H1 (cell line): Measurements from ENCODE around the gene TWF2. TPM values are rescaled to one million over a fixed set of nuclear protein-coding genes. Genes with fewer than 3 reads are reported as not detected.

Experiments used
- CTCF ChIA-PET: fragments of 300-600 bp; sonication (Branson Sonifier 250); formaldehyde crosslinking; loops from one replicate; lab custom pipeline; 2021; ENCODE audit not compliant: partially characterized antibody; lab: Charles Lee
- POLR2A ChIA-PET: fragments of 300-600 bp; sonication (Branson Sonifier 250); formaldehyde crosslinking; loops from one replicate; lab custom pipeline; 2021; ENCODE audit warnings: inconsistent platforms; ENCODE audit not compliant: partially characterized antibody; lab: Charles Lee
- DNase-seq, 2 experiments: peaks; one replicate each; pipeline versions ENCODE4 v3.0.0 to v3.0.0-alpha.2; 2010 to 2022; ENCODE audit warnings: low spot score in 2 of 2, low read depth in 1 of 2, mixed read lengths in 1 of 2
- FAIRE-seq: peaks from 2 replicates; lab custom pipeline; 2011; peaks lifted over from hg19 to GRCh38; lab: Jason Lieb, UNC
- H2AFZ ChIP-seq: 2 replicates; pipeline ENCODE4 v1.8.1; 2012; ENCODE audit warnings: low read length, inconsistent platforms
- H2AK5ac ChIP-seq: 2 replicates; pipeline ENCODE4 v1.6.1; 2013; ENCODE audit warnings: low read depth, low read length
- H2BK120ac ChIP-seq: replicated peaks from 2 replicates; pipeline ENCODE3; 2013; ENCODE audit warnings: low read depth, low read length, inconsistent platforms
- H2BK12ac ChIP-seq: 2 replicates; pipeline ENCODE4 v1.6.1; 2013; ENCODE audit warnings: low read depth, low read length
- H2BK15ac ChIP-seq: 2 replicates; pipeline ENCODE4 v1.6.1; 2013; ENCODE audit warnings: low read length
- H2BK20ac ChIP-seq: 2 replicates; pipeline ENCODE4 v1.6.1; 2013; ENCODE audit warnings: low read length
- H2BK5ac ChIP-seq: 2 replicates; pipeline ENCODE4 v1.6.1; 2013; ENCODE audit warnings: low read depth, low read length
- H3K14ac ChIP-seq: 2 replicates; pipeline ENCODE4 v1.6.1; 2013; ENCODE audit warnings: inconsistent platforms; ENCODE audit not compliant: insufficient read length
- H3K18ac ChIP-seq: 2 replicates; pipeline ENCODE4 v1.6.1; 2013; ENCODE audit warnings: low read length; ENCODE audit errors: extremely low read depth
- H3K23ac ChIP-seq: 2 replicates; pipeline ENCODE4 v1.6.1; 2013; ENCODE audit warnings: inconsistent platforms; ENCODE audit not compliant: insufficient read length
- H3K23me2 ChIP-seq: 2 replicates; pipeline ENCODE4 v1.6.1; 2013; ENCODE audit warnings: low read depth, low read length
- H3K27ac ChIP-seq: 2 replicates; pipeline ENCODE4 v1.6.1; 2011; ENCODE audit warnings: low read depth, low read length, inconsistent platforms
- H3K27me3 ChIP-seq, 4 experiments: replicated peaks in 1 of 4; 1 replicate in 1 of 4; 2 replicates in 3 of 4; pipeline versions ENCODE4 v1.6.1 to v1.8.1; 2011 to 2013; ENCODE audit warnings: low read length in 3 of 4, mild to moderate bottlenecking in 3 of 4, inconsistent platforms in 2 of 4, mixed read lengths in 2 of 4, moderate library complexity in 1 of 4; ENCODE audit not compliant: control insufficient read depth in 3 of 4, insufficient read depth in 3 of 4; ENCODE audit errors: extremely low read depth in 1 of 4
- H3K36me3 ChIP-seq, 4 experiments: 2 replicates each; pipeline versions ENCODE4 v1.6.1 to v1.8.1; 2011 to 2013; ENCODE audit warnings: mild to moderate bottlenecking in 4 of 4, low read length in 3 of 4, moderate library complexity in 2 of 4, control low read depth in 1 of 4, inconsistent platforms in 1 of 4; ENCODE audit not compliant: insufficient read depth in 4 of 4, control insufficient read depth in 2 of 4
- H3K4ac ChIP-seq: replicated peaks from 2 replicates; pipeline ENCODE3; 2013; ENCODE audit warnings: low read length, low read depth, mixed read lengths, inconsistent platforms; ENCODE audit not compliant: insufficient read length
- H3K4me1 ChIP-seq, 4 experiments: replicated peaks in 1 of 4; 1 replicate in 1 of 4; 2 replicates in 3 of 4; pipeline versions ENCODE4 v1.6.1 to v1.8.1; 2011 to 2013; ENCODE audit warnings: low read length in 3 of 4, inconsistent platforms in 2 of 4, mixed read lengths in 1 of 4; ENCODE audit not compliant: insufficient read depth in 4 of 4, control insufficient read depth in 3 of 4
- H3K4me2 ChIP-seq, 2 experiments: 2 replicates each; pipeline versions ENCODE4 v1.6.1 to v1.8.1; 2011 to 2013; ENCODE audit warnings: low read depth in 2 of 2, low read length in 2 of 2, control low read depth in 1 of 2, inconsistent platforms in 1 of 2, mild to moderate bottlenecking in 1 of 2; ENCODE audit not compliant: insufficient read depth in 1 of 2
- H3K4me3 ChIP-seq, 4 experiments: fragments of 200-600, 300-600 bp in 1 of 4; sonication (generic), shearing (Covaris generic), sonication (Bioruptor Twin) in 1 of 4; 2 replicates each; pipeline versions ENCODE4 v1.5.1 to v1.8.1; 2011 to 2016; ENCODE audit warnings: low read length in 4 of 4, low read depth in 3 of 4, control low read depth in 2 of 4, inconsistent platforms in 2 of 4, mild to moderate bottlenecking in 2 of 4, mixed read lengths in 1 of 4, moderate library complexity in 1 of 4; ENCODE audit not compliant: insufficient read depth in 2 of 4; ENCODE audit errors: extremely low read depth in 1 of 4
- H3K56ac ChIP-seq: replicated peaks from 2 replicates; pipeline ENCODE3; 2013; ENCODE audit warnings: low read depth, mild to moderate bottlenecking, mixed read lengths, low read length, inconsistent platforms; ENCODE audit not compliant: insufficient read length
- H3K79me1 ChIP-seq: 2 replicates; pipeline ENCODE4 v1.6.1; 2013; ENCODE audit warnings: low read depth, low read length, control low read depth
- H3K79me2 ChIP-seq, 2 experiments: 2 replicates each; pipeline versions ENCODE4 v1.6.1 to v1.8.1; 2012 to 2013; ENCODE audit warnings: low read length in 2 of 2, mild to moderate bottlenecking in 2 of 2, inconsistent platforms in 1 of 2; ENCODE audit not compliant: insufficient read depth in 2 of 2, control insufficient read depth in 1 of 2
- H3K9ac ChIP-seq, 4 experiments: replicated peaks in 1 of 4; 1 replicate in 1 of 4; 2 replicates in 3 of 4; pipeline versions ENCODE4 v1.6.1 to v1.8.1; 2011 to 2013; ENCODE audit warnings: low read depth in 3 of 4, low read length in 3 of 4, control low read depth in 2 of 4, mild to moderate bottlenecking in 2 of 4, moderate library complexity in 2 of 4, inconsistent platforms in 1 of 4; ENCODE audit errors: extremely low read depth in 1 of 4
- H3K9me3 ChIP-seq, 2 experiments: 2 replicates each; pipeline versions ENCODE4 v1.6.1 to v1.8.1; 2012 to 2013; ENCODE audit warnings: mild to moderate bottlenecking in 2 of 2, moderate library complexity in 2 of 2, control low read depth in 1 of 2, inconsistent platforms in 1 of 2, low read depth in 1 of 2, low read length in 1 of 2, mixed read lengths in 1 of 2; ENCODE audit not compliant: insufficient read depth in 2 of 2
- H4K20me1 ChIP-seq, 2 experiments: replicated peaks in 1 of 2; 2 replicates each; pipeline versions ENCODE3 to v1.8.1; 2011 to 2013; ENCODE audit warnings: inconsistent platforms in 2 of 2, low read length in 2 of 2, mild to moderate bottlenecking in 1 of 2; ENCODE audit not compliant: insufficient read depth in 2 of 2, control insufficient read depth in 1 of 2
- H4K5ac ChIP-seq: 2 replicates; pipeline ENCODE4 v1.6.1; 2013; ENCODE audit warnings: low read length, low read depth, mixed read lengths, inconsistent platforms; ENCODE audit not compliant: insufficient read length
- H4K8ac ChIP-seq: 2 replicates; pipeline ENCODE4 v1.8.0; 2013; ENCODE audit warnings: mild to moderate bottlenecking, moderate library complexity, low read length, inconsistent platforms; ENCODE audit not compliant: insufficient read depth; ENCODE audit errors: extremely low read depth
- H4K91ac ChIP-seq: replicated peaks from 2 replicates; pipeline ENCODE3; 2013; ENCODE audit warnings: low read length, mixed read lengths, inconsistent platforms; ENCODE audit not compliant: insufficient read length
- POLR2A ChIP-seq, 2 experiments: IDR thresholded peaks; 1 replicate in 1 of 2; 2 replicates in 1 of 2; pipeline ENCODE4 v1.6.1; 2011; ENCODE audit warnings: low read depth in 2 of 2, low read length in 2 of 2, mild to moderate bottlenecking in 2 of 2; ENCODE audit errors: control extremely low read depth in 1 of 2
- TAF7 ChIP-seq: optimal IDR thresholded peaks from 2 replicates; pipeline ENCODE3; 2011; ENCODE audit warnings: low read depth, mild to moderate bottlenecking, inconsistent platforms, low read length, moderate library complexity, borderline replicate concordance
- WGBS, 2 experiments: shearing (Covaris generic) in 1 of 2; methylation state at CpG; one replicate each; pipeline versions ENCODE4 v1.1.6 to v1.1.7; 2013 to 2015; ENCODE audit warnings: low lambda C conversion rate in 2 of 2, mixed read lengths in 2 of 2, inconsistent platforms in 1 of 2, low coverage in 1 of 2, missing lambda C conversion rate in 1 of 2; ENCODE audit not compliant: insufficient replicate concordance in 2 of 2, insufficient coverage in 1 of 2, insufficient read length in 1 of 2; ENCODE audit errors: extremely low coverage in 1 of 2, missing lambda C conversion rate in 1 of 2; 5-methylcytosine and 5-hydroxymethylcytosine counted together
- polyA plus RNA-seq, 7 experiments: library from polyadenylated mRNA; depleted of rRNA in 3 of 7; stranded (reverse) in 5 of 7; unstranded in 2 of 7; fragments of >200 nt in 5 of 7; fragments of 200-250 nt in 2 of 7; gene quantifications; 1 replicate in 5 of 7; 2 replicates in 1 of 7; 4 replicates in 1 of 7; pipeline versions ENCODE4 v1.2.1 to v1.2.3, GENCODE V29; 2011 to 2013; ENCODE audit warnings: missing spikeins in 2 of 7, mixed read lengths in 2 of 7
- total RNA-seq: library from RNA; stranded (reverse); fragmentation: NEBNext Ultra II Directional; extraction: Animal tissue kit (Norgen Biotek cat#: 25700); gene quantifications from 2 replicates; pipeline ENCODE4 v1.2.1, GENCODE V29; 2021

The TWF2 gene
- total and polyA plus RNA-seq, 2 of the 8 experiments (the other 6 are each of a cell fraction or from before 2014, with no cell fraction given) = 65.2 to 90.4 TPM

- no peak overlapping the region for H3K4me2 ChIP-seq
- H2BK20ac ChIP-seq = no peak overlapping the region
- no peak for DNase-seq
- H3K27me3 ChIP-seq = peaks cover 6 to 24% (median 17%) of the 10 kb centered on the region in 4 experiments; a peak in 6 of 7 replicates
- CTCF ChIA-PET = interaction anchor here (1.0 to 17.7 kb wide), 9 partner anchors 9 to 139 kb away, joined by 3 to 126 read pairs (median 7); no protein-coding TSS in a partner anchor
- 95% methylated on average over 6 of the region's 6 CpGs; no CpG with 5 or more reads in 1 of the 2 experiments for WGBS, 2 experiments
- H4K20me1 ChIP-seq = peaks cover 5 to 22% of the 10 kb centered on the region in 2 experiments
- no peak overlapping the region for H3K18ac ChIP-seq
- H3K4ac ChIP-seq = no peak overlapping the region
- H3K4me3 ChIP-seq = no peak overlapping the region
- no peak overlapping the region for H4K5ac ChIP-seq
- no peak overlapping the region for H3K27ac ChIP-seq
- no peak overlapping the region for H4K91ac ChIP-seq
- H3K23me2 ChIP-seq = peaks cover 10% of the 10 kb centered on the region
- H3K9me3 ChIP-seq = no peaks in the 10 kb centered on the region
- no peak for FAIRE-seq
- no peak overlapping the region for H3K9ac ChIP-seq
- peaks cover 0 to 13% (median 10%) of the 10 kb centered on the region in 4 experiments; a peak in 6 of 7 replicates for H3K4me1 ChIP-seq
- no peak overlapping the region for H3K56ac ChIP-seq
- H2BK5ac ChIP-seq = no peak overlapping the region
- TF ChIP-seq TAF7 (no peak), POLR2A (IDR thresholded peaks at IDR 0.05; ENCODE audit: control extremely low read depth in 1 of 2, low read depth in 2 of 2, low read length in 2 of 2) (no peak; a peak in 1 of 3 replicates)
- TF ChIP-seq, all 59 proteins: peak for 0
- Histone ChIP-seq H3K14ac (no peak overlapping the region), H3K23ac (no peak overlapping the region), H4K8ac (no peak overlapping the region), H3K79me1 (no peaks in the 10 kb centered on the region), H2BK12ac (no peak overlapping the region), H2AFZ (no peak overlapping the region), H3K36me3 (peaks cover 2 to 37% (median 9%) of the 10 kb centered on the region in 4 experiments; a peak in 5 of 8 replicates), H2BK15ac (no peak overlapping the region), H3K79me2 (no peaks in the 10 kb centered on the region), H2BK120ac (no peak overlapping the region), H2AK5ac (no peak overlapping the region)
- POLR2A ChIA-PET = interaction anchor here (1.3 to 3.8 kb wide), 5 partner anchors 10 to 29 kb away, joined by 4 to 25 read pairs (median 10); partner anchors contain the start of genes TWF2 and WDR82
Observed at GRCh38 chr3:52249683-52250082, 10.7 kb upstream of the TWF2 start.
